DND-41 (cell line): ENCODE data around the gene TMEM248.

Experiments
- ATAC-seq: fragments of 200-7000 bp; cut with Tn5 transposase; 3 replicates; pipeline ENCODE4 v1.9.1; 2021; ENCODE audit warnings: low read depth; ENCODE audit not compliant: insufficient read depth
- DNase-seq: peaks from one replicate; pipeline ENCODE4 v3.0.0-alpha.2; 2020
- H2AFZ ChIP-seq: 2 replicates; pipeline ENCODE4 v1.6.0; 2012; ENCODE audit warnings: low read depth, low read length
- H3K27ac ChIP-seq: 2 replicates; pipeline ENCODE4 v1.5.1; 2012; ENCODE audit warnings: low read length, inconsistent platforms
- H3K27me3 ChIP-seq: fragments of 200-600 bp; sonication (generic); 2 replicates; pipeline ENCODE4 v1.6.0; 2012; ENCODE audit warnings: low read length, mild to moderate bottlenecking, inconsistent platforms; ENCODE audit not compliant: insufficient read depth, poor library complexity
- H3K36me3 ChIP-seq: 2 replicates; pipeline ENCODE4 v1.5.1; 2012; ENCODE audit warnings: low read length, inconsistent platforms; ENCODE audit not compliant: insufficient read depth
- H3K4me1 ChIP-seq: 2 replicates; pipeline ENCODE4 v1.5.1; 2012; ENCODE audit warnings: mild to moderate bottlenecking, low read length; ENCODE audit not compliant: insufficient read depth
- H3K4me2 ChIP-seq: 2 replicates; pipeline ENCODE4 v1.6.0; 2012; ENCODE audit warnings: mild to moderate bottlenecking, moderate library complexity, low read length, inconsistent platforms; ENCODE audit not compliant: insufficient read depth
- H3K4me3 ChIP-seq, 2 experiments: fragments of 200-600 bp in 1 of 2; shearing (Covaris generic) in 1 of 2; 2 replicates each; pipeline ENCODE4 v1.5.1; 2012 to 2016; ENCODE audit warnings: inconsistent platforms in 2 of 2, low read length in 2 of 2, mild to moderate bottlenecking in 2 of 2, low read depth in 1 of 2, moderate library complexity in 1 of 2
- H3K79me2 ChIP-seq: 2 replicates; pipeline ENCODE4 v1.6.0; 2012; ENCODE audit warnings: low read length, inconsistent platforms; ENCODE audit not compliant: insufficient read depth
- H3K9ac ChIP-seq: 2 replicates; pipeline ENCODE4 v1.6.0; 2012; ENCODE audit warnings: low read depth, mild to moderate bottlenecking, inconsistent platforms, low read length, moderate library complexity
- H3K9me3 ChIP-seq: 2 replicates; pipeline ENCODE4 v1.5.1; 2012; ENCODE audit warnings: low read length, moderate library complexity, mild to moderate bottlenecking, inconsistent platforms; ENCODE audit not compliant: insufficient read depth, severe bottlenecking
- H4K20me1 ChIP-seq: 2 replicates; pipeline ENCODE4 v1.6.0; 2012; ENCODE audit warnings: low read length; ENCODE audit not compliant: insufficient read depth
- EZH2 ChIP-seq: IDR thresholded peaks from 3 replicates; pipeline ENCODE4 v1.6.1; 2012; ENCODE audit warnings: borderline replicate concordance, low read depth, mild to moderate bottlenecking, moderate library complexity, low read length, inconsistent platforms; ENCODE audit not compliant: severe bottlenecking
- TF ChIP-seq, protein P1 (sequence below): IDR thresholded peaks from 2 replicates; pipeline ENCODE4 v1.5.1; 2012; ENCODE audit warnings: borderline replicate concordance, low read length, moderate library complexity, mild to moderate bottlenecking; ENCODE audit not compliant: poor library complexity, severe bottlenecking; ENCODE audit errors: extremely low read depth

The TMEM248 gene

GRCh38 chr7:66929165-66929564, 8.1 kb downstream of the TMEM248 start:
- no peak overlapping the region for H2AFZ ChIP-seq
- no peak overlapping the region for H3K27ac ChIP-seq
- no peaks in the 10 kb centered on the region for H3K9me3 ChIP-seq
- peaks cover 52% of the 10 kb centered on the region for H4K20me1 ChIP-seq
- no peak overlapping the region for H3K9ac ChIP-seq
- H3K4me3 ChIP-seq, result no peak overlapping the region
- H3K36me3 ChIP-seq, result peaks cover 38% of the 10 kb centered on the region
- H3K4me1 ChIP-seq, result peaks cover 5% of the 10 kb centered on the region; the same call in 1 of the 2 replicates
- DNase-seq, result no peak
- ATAC-seq, result no peak
- H3K79me2 ChIP-seq, result peaks cover 95% of the 10 kb centered on the region
- no peak overlapping the region for H3K4me2 ChIP-seq
- TF ChIP-seq EZH2, result no peak
- TF ChIP-seq, protein P1, sequence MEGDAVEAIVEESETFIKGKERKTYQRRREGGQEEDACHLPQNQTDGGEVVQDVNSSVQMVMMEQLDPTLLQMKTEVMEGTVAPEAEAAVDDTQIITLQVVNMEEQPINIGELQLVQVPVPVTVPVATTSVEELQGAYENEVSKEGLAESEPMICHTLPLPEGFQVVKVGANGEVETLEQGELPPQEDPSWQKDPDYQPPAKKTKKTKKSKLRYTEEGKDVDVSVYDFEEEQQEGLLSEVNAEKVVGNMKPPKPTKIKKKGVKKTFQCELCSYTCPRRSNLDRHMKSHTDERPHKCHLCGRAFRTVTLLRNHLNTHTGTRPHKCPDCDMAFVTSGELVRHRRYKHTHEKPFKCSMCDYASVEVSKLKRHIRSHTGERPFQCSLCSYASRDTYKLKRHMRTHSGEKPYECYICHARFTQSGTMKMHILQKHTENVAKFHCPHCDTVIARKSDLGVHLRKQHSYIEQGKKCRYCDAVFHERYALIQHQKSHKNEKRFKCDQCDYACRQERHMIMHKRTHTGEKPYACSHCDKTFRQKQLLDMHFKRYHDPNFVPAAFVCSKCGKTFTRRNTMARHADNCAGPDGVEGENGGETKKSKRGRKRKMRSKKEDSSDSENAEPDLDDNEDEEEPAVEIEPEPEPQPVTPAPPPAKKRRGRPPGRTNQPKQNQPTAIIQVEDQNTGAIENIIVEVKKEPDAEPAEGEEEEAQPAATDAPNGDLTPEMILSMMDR, result no peak
- no peaks in the 10 kb centered on the region for H3K27me3 ChIP-seq

- H4K20me1 ChIP-seq, result peaks cover 59% of the 10 kb centered on the region
These were observed 8.9 kb downstream of the TMEM248 start for GRCh38 chr7:66929935-66930334.

DNA sequence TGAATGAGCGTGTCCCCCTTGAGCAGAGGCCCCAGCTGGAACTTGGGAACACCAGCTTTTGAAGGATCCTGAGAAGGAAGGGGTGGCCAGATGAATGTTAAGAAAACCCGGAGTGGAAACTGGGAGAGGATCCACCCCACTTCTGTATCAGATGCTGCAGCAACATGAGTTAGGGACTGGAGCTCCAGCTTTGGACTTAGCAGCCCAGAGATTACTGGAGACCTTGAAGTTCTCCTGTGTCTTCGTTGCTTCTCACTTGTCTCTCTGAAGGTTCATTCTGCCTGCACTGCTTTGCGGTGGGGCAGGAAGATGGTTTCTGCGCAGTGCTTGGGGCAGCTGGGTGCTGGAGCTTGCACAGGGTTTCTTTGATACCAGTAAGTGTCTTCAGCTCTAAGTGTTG, 9.3 kb downstream of the TMEM248 start:
- Histone ChIP-seq H2AFZ (no peak overlapping the region), H3K4me2 (no peak overlapping the region), H4K20me1 (peaks cover 60% of the 10 kb centered on the region), H3K4me1 (0 out of 2 replicates have a peak, but pooled peaks cover under 1% of the 10 kb centered on the region), H3K79me2 (peaks cover 97% of the 10 kb centered on the region), H3K27me3 (no peaks in the 10 kb centered on the region), H3K9ac (no peak overlapping the region), H3K36me3 (peaks cover 38% of the 10 kb centered on the region), H3K27ac (no peak overlapping the region), H3K9me3 (no peaks in the 10 kb centered on the region), H3K4me3 (no peak overlapping the region)
- DNase-seq (no peak), ATAC-seq (0 out of 3 replicates have a peak, but pooled peaks have one; percentile 27)
- TF ChIP-seq, protein P1, result no peak
- TF ChIP-seq EZH2, result no peak

More at GRCh38 chr7:66929935-66930334, 8.9 kb downstream of the TMEM248 start:
- peaks cover 5% of the 10 kb centered on the region; the same call in 1 of the 2 replicates for H3K4me1 ChIP-seq
- H3K27me3 ChIP-seq, result no peaks in the 10 kb centered on the region
- DNase-seq (no peak), ATAC-seq (no peak)
- no peaks in the 10 kb centered on the region for H3K9me3 ChIP-seq
- no peak overlapping the region for H3K27ac ChIP-seq
- TF ChIP-seq EZH2, result no peak
- TF ChIP-seq, protein P1, result no peak
- no peak overlapping the region for H3K4me2 ChIP-seq
- H3K36me3 ChIP-seq, result peaks cover 38% of the 10 kb centered on the region
- no peak overlapping the region for H3K4me3 ChIP-seq
- H3K9ac ChIP-seq, result no peak overlapping the region
- H3K79me2 ChIP-seq, result peaks cover 97% of the 10 kb centered on the region
- H2AFZ ChIP-seq, result no peak overlapping the region
